Activated naive CD8-positive, alpha-beta T cell (primary cell): ENCODE measurements around the gene OPN3.

Experiments used
- H3K27ac Mint-ChIP-seq: one replicate; pipeline ENCODE4 v1.8.0; 2021; ENCODE audit warnings: mixed read lengths
- H3K27me3 Mint-ChIP-seq: one replicate; pipeline ENCODE4 v1.8.0; 2021; ENCODE audit warnings: mixed read lengths
- H3K36me3 Mint-ChIP-seq: one replicate; pipeline ENCODE4 v1.8.0; 2021; ENCODE audit warnings: mixed read lengths
- H3K4me1 Mint-ChIP-seq: one replicate; pipeline ENCODE4 v1.8.0; 2021; ENCODE audit warnings: low read depth, mixed read lengths
- H3K4me3 Mint-ChIP-seq: one replicate; pipeline ENCODE4 v1.8.0; 2021; ENCODE audit warnings: mild to moderate bottlenecking, mixed read lengths
- H3K9me3 Mint-ChIP-seq: one replicate; pipeline ENCODE4 v1.8.0; 2021; ENCODE audit warnings: low read depth, mixed read lengths

OPN3 gene

DNA sequence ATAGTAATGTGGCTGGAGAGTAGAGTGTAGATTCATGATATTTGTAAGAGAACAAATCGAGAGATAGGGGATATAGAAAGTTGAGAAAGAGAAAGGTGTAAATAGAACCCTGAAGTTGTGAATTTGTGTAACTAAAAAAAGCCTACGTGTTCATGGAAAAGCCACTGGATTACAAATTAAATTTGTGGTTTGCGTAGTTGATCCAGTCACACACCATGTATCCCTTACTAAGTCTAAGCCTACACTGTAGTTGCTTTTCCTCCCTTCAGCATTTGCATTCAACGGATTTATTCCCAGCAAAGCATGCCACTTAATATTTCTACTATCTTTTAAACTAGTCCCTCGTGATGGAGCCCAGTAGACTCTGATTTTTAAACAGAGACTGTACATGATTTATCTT is 83.1 kb downstream of the OPN3 start:
- H3K27me3 Mint-ChIP-seq: no peaks in the 10 kb centered on the region
- H3K4me3 Mint-ChIP-seq: no peak overlapping the region
- H3K4me1 Mint-ChIP-seq: peaks cover 9% of the 10 kb centered on the region
- no peak overlapping the region for H3K27ac Mint-ChIP-seq
- no peaks in the 10 kb centered on the region for H3K9me3 Mint-ChIP-seq
- no peaks in the 10 kb centered on the region for H3K36me3 Mint-ChIP-seq

DNA sequence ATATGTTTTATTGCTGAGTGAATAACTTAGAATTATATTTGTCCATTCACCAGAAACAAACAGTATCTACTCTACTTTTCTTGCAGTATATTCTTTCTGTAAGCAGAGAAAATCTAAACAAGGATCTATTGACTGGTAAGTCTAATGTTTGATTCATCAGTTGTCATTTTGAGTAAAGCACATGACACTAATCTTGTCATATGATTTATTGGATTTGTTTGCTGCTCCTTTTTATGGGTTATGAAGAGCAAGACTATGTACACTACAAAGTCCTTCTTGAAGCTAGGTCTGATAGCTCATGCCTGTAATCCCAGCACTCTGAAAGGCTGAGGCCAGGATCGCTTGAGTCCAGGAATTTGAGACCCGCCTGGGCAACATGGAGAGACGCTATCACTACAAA is 84.6 kb downstream of the OPN3 start:
- H3K4me3 Mint-ChIP-seq: no peak overlapping the region

DNA sequence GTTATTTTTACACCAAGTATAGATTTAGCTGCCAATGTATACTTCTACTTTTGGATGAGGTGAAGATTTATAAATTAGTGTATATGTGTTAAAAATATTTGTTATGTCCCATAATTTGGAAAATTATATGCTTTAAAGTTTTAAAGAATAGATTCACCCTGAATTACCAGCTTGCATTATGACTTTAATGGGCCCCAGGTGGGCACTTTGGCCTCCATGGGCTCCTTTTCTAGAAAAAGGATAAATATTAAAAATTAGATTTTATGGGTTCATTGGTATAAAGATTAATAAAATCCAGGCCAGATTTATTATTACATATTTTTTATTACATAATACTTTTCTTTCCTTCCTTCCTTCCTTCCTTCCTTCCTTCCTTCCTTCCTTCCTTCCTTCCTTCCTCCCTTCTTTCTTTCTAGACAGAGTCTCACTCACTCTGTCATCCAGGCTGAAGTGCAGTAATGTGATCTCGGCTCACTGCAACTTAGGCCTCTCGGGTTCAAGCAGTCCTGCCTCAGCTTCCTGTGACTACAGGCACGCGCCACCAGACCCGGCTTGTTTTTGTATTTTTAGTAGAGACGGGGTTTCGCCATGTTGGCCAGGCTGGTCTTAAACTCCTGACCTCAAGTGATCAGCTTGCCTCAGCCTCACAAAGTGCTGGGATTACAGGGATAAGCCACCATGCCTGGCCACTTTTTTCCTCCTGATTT is 86.1 kb downstream of the OPN3 start:
- Mint-ChIP-seq H3K27me3 (no peaks in the 10 kb centered on the region), H3K27ac (no peak overlapping the region), H3K4me1 (peaks cover 26% of the 10 kb centered on the region), H3K9me3 (no peaks in the 10 kb centered on the region), H3K4me3 (no peak overlapping the region), H3K36me3 (no peaks in the 10 kb centered on the region)

More for the DNA sequence above, 84.6 kb downstream of the OPN3 start:
- Mint-ChIP-seq H3K9me3 (no peaks in the 10 kb centered on the region), H3K4me1 (peaks cover 24% of the 10 kb centered on the region), H3K27me3 (no peaks in the 10 kb centered on the region), H3K27ac (no peak overlapping the region), H3K36me3 (no peaks in the 10 kb centered on the region)

DNA sequence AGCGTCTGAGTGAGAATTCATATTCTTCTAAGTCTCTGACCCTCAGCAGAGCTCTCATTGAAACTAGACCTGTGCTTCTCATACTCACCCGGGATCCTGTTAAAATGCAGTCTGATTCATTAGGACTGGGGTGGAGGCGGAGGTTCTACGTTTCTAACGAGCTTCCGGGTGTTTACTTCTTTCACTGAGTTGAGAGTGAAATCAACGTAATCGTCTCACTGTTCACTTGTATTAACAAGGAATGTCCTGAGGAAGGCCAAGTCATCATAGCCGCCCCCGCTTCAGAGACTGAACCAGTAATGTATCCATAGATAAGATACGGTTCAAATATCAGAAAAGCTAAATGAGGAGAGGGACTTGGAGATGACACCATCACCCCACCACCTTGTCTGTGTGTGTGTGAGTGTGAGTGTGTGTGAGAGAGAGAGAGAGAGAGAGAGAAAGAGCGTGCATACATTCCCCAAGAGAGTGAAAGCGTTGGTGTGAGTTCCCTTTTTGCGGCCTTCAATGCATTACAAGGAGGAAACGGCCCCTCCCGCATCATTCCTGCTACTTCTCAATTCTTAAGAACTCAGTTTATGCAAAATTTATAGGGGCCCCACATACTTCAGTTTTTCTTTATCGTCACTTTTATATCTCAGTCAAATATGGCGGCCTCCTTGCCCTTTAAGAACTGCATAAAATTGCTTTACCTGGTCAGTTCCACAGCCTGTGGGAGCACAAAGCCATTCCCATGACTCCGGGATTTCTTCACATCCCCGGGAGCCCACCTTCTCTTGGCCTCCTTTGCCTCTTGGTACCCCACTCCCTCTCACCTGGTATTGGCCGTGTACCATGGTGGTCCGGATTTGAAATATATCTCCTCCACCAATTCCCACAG is 88.2 kb downstream of the OPN3 start:
- H3K9me3 Mint-ChIP-seq: no peaks in the 10 kb centered on the region
- H3K27me3 Mint-ChIP-seq: no peaks in the 10 kb centered on the region
- H3K4me1 Mint-ChIP-seq: peaks cover 26% of the 10 kb centered on the region
- peak overlapping the region; percentile 98 for H3K27ac Mint-ChIP-seq
- peak overlapping the region; percentile 83 for H3K4me3 Mint-ChIP-seq
- no peaks in the 10 kb centered on the region for H3K36me3 Mint-ChIP-seq

DNA sequence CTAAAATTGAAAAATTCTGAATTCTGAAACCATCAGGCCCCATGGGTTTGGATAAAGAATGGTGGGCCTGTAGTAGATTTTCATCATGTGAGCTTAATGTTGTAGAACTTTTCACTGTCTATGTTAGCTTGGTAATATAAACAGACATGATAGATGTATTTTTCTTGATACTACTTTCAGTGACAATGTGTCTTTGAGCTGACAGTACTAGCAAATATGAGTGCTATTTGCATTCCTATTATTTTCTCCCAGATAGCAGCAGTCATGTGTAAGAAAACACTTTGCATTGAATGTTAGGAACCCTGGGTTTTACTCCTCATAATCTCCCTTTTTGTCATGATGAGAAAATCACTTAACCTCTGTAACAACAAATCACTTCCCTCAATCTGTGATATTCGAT is 89.9 kb downstream of the OPN3 start:
- Mint-ChIP-seq H3K4me1 (peaks cover 26% of the 10 kb centered on the region), H3K36me3 (no peaks in the 10 kb centered on the region), H3K27me3 (no peaks in the 10 kb centered on the region), H3K27ac (peak overlapping the region; percentile 50), H3K9me3 (no peaks in the 10 kb centered on the region), H3K4me3 (no peak overlapping the region)

DNA sequence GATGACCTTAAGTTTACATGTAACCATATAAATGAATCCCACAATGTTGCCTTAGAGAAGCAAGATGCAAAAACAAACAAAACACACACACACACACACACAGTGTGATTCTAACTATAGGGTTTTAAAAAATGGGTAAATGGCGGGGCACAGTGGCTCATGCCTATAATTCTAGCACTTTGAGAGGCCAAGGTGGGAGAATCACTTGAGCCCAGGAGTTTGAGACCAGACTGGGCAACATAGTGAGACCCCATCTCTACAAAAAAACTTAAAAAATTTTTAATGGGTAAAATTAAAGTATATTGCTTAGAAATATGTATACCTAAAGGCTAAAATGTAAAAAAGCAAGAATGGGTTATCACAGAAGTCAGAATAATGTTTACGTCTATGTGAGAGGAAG is 92.2 kb downstream of the OPN3 start:
- peaks cover 26% of the 10 kb centered on the region for H3K4me1 Mint-ChIP-seq
- no peak overlapping the region for H3K27ac Mint-ChIP-seq
- H3K27me3 Mint-ChIP-seq: no peaks in the 10 kb centered on the region
- no peak overlapping the region for H3K4me3 Mint-ChIP-seq
- H3K36me3 Mint-ChIP-seq: no peaks in the 10 kb centered on the region
- no peaks in the 10 kb centered on the region for H3K9me3 Mint-ChIP-seq
